ENCODE results near the gene SLC4A7. TPM values are rescaled to one million over a fixed set of nuclear protein-coding genes. Genes with fewer than 3 reads are reported as not detected.

The SLC4A7 gene
- total and polyA plus RNA-seq, 10 of the 15 experiments (the other 5 are each of a cell fraction or from before 2014, with no cell fraction given) = 4.4 to 41.4 (median 18.3) TPM

- TF ChIP-seq ZBTB40 (IDR thresholded peaks at IDR 0.05; ENCODE audit: borderline replicate concordance) (no peak), PKNOX1 (IDR thresholded peaks at IDR 0.05) (no peak), WRNIP1 (IDR thresholded peaks at IDR 0.05; ENCODE audit: borderline replicate concordance, low read depth, low read length) (no peak), GABPA (IDR thresholded peaks at IDR 0.05; ENCODE audit: low read depth) (no peak), SKIL (IDR thresholded peaks at IDR 0.05; ENCODE audit: low read depth, poor library complexity, severe bottlenecking) (no peak)
Observed at GRCh38 chr3:27431116-27431515, 53.1 kb downstream of the SLC4A7 start (continued).

Data from GM12878 (cell line).